Measurements from ENCODE around the gene OBP2A. TPM values are rescaled to one million over a fixed set of nuclear protein-coding genes. Genes with fewer than 3 reads are reported as not detected.
"Not testable (repeated sequence)": the region's sequence is repeated elsewhere in the genome, so short reads cannot be mapped to it uniquely, and the experiment has no call there.

The OBP2A gene
- total and polyA plus RNA-seq, 12 donors = not detected

DNA sequence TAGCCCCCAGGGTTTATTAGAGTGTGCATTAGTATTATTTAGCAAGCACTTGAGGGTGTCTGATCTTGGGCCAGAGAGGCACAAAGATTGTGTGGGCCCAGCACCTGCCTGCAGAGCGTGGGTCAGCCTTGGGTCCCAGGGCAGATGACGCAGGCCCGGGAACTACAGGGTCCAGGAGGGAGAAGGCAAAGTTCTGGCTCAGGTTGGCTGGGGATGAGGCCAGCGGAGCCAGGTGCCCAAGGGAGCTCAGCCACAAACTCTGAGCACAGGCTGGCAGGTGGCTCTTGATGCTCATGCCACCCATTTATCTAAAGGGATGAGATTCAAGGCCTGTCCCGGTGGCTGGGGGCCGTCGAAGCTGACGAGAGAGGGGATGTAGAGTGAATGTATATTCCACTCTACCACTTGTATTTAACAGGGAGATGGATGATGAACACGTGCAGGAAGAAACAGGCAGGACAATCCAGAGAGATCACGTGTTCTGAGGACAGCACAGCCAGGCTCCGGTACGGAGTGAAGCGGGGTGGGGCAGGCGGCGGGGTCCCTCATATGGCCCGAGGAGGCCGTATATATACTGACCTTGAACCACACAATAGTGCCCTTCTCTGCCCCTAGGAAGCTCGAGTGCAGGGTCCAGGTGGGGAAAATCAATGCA is 818 bp upstream of the OBP2A start:
- no peaks in the 10 kb centered on the region for H3K27me3 ChIP-seq
- no peak overlapping the region for H3K27ac ChIP-seq
- TF ChIP-seq, protein P1, sequence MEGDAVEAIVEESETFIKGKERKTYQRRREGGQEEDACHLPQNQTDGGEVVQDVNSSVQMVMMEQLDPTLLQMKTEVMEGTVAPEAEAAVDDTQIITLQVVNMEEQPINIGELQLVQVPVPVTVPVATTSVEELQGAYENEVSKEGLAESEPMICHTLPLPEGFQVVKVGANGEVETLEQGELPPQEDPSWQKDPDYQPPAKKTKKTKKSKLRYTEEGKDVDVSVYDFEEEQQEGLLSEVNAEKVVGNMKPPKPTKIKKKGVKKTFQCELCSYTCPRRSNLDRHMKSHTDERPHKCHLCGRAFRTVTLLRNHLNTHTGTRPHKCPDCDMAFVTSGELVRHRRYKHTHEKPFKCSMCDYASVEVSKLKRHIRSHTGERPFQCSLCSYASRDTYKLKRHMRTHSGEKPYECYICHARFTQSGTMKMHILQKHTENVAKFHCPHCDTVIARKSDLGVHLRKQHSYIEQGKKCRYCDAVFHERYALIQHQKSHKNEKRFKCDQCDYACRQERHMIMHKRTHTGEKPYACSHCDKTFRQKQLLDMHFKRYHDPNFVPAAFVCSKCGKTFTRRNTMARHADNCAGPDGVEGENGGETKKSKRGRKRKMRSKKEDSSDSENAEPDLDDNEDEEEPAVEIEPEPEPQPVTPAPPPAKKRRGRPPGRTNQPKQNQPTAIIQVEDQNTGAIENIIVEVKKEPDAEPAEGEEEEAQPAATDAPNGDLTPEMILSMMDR (IDR thresholded peaks at IDR 0.05) = no peak
- no peak for TF ChIP-seq POLR2A (IDR thresholded peaks at IDR 0.05)
- no peaks in the 10 kb centered on the region for H3K4me1 ChIP-seq (replicated peaks in 1 of 2)
- DNase-seq = no peak
- H3K9me3 ChIP-seq (replicated peaks in 1 of 3) = no peaks in the 10 kb centered on the region
- H3K36me3 ChIP-seq (replicated peaks in 1 of 2) = no peaks in the 10 kb centered on the region
- intact Hi-C loops (cut with DNase I) = loop anchor here in 1 of 2 donors (10.0 kb wide), 1 partner anchor 1900 kb away; no protein-coding TSS in a partner anchor
- H3K4me3 ChIP-seq = no peak overlapping the region
- WGBS, 4 donors = 78 to 88% (median 85%) methylated on average over 12 to 18 of the region's 18 CpGs

DNA sequence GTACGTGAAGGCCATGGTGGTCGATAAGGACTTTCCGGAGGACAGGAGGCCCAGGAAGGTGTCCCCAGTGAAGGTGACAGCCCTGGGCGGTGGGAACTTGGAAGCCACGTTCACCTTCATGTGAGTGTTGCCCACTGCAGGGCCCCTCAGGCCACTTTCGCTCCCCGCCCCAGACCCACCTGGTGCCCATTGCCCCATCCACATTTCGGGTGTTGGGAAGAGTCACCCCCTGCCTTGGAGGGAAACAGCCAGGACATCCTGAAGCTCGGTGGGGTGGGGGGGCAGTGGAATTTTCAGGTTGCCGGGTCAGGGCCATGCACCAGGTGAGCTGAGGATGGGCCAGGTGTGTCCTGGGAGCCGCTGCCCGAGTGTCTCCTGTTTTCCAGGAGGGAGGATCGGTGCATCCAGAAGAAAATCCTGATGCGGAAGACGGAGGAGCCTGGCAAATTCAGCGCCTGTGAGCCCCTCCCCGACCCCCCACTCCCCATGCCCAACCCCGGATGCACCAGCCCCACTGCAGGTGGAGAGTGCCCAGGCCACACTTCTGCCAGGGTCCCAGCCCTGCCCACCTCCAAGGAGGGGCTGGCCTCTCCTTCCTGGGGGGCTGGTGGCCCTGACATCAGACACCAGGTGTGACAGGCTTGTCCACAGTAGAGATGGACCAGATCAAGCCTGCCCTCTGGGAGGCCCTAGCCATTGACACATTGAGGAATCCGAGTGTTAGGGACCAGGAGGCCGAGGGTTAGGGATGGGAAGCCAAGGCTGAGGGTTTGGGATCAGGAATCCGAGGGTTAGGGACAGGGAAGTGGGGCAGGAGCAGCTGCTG is 1.1 kb downstream of the OBP2A start:
- WGBS, 4 donors = 87 to 89% (median 88%) methylated on average over 10 to 20 of the region's 21 CpGs
- not testable (repeated sequence) for H3K36me3 ChIP-seq (replicated peaks in 1 of 2); DNase-seq; H3K4me1 ChIP-seq (replicated peaks in 1 of 2); H3K27me3 ChIP-seq; H3K4me3 ChIP-seq; H3K27ac ChIP-seq; H3K9me3 ChIP-seq (replicated peaks in 1 of 3)
- intact Hi-C loops (cut with DNase I) = loop anchor here in 1 of 2 donors (10.0 kb wide), 1 partner anchor 1902 kb away; no protein-coding TSS in a partner anchor

DNA sequence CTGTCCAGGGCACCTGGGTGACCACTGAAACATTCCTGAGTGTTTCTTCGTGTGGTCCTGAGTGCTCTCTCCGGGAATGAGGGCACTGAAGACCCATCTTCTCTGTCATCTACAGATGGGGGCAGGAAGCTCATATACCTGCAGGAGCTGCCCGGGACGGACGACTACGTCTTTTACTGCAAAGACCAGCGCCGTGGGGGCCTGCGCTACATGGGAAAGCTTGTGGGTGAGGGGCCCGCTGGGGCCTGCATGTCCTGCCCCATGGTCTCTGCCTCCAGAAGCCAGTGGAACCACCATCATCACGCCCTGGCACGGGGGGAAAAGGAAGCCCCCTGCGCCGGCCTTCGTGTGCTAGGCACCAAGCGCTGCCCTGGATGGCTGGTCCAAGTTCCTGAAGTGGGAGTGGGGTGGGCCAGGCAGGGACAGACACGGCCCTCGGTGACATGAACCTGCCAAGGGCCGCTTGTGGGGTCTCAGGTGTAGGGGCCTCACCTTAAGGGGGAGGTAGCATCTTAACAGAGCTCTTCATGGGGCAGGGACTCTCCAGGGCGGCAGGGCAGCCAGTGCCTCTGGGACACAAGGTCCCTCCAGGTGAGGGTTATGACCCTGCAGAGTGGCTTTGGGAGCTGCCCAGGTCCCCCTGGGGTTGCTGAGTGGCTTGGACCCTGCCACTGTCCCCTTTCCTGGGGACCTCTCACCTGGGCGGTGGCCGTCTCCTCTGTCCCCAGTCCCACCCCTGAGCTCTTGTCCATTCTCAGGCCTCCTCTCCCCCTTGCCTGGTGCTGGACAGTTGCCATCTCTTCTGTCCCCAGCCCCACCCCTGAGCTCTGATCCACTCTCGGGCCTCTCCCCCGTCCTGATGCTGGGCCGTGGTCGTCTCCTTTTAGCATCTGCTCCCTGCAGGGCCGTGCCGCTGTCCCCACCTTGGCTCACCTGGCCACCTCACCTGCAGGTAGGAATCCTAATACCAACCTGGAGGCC is 2.1 kb downstream of the OBP2A start:
- H3K4me3 ChIP-seq = no peak overlapping the region
- no peaks in the 10 kb centered on the region for H3K9me3 ChIP-seq (replicated peaks in 1 of 3)
- intact Hi-C loops (cut with DNase I) = loop anchor here in 1 of 2 donors (10.0 kb wide), 1 partner anchor 1903 kb away; no protein-coding TSS in a partner anchor
- no peak overlapping the region for H3K27ac ChIP-seq
- no peaks in the 10 kb centered on the region for H3K36me3 ChIP-seq (replicated peaks in 1 of 2)
- TF ChIP-seq, protein P1 (IDR thresholded peaks at IDR 0.05) = no peak
- TF ChIP-seq POLR2A (IDR thresholded peaks at IDR 0.05) = no peak
- H3K4me1 ChIP-seq (replicated peaks in 1 of 2) = no peaks in the 10 kb centered on the region
- H3K27me3 ChIP-seq = no peaks in the 10 kb centered on the region
- DNase-seq = no peak
- WGBS, 4 donors = 81 to 93% (median 85%) methylated on average over 17 to 28 of the region's 28 CpGs

DNA sequence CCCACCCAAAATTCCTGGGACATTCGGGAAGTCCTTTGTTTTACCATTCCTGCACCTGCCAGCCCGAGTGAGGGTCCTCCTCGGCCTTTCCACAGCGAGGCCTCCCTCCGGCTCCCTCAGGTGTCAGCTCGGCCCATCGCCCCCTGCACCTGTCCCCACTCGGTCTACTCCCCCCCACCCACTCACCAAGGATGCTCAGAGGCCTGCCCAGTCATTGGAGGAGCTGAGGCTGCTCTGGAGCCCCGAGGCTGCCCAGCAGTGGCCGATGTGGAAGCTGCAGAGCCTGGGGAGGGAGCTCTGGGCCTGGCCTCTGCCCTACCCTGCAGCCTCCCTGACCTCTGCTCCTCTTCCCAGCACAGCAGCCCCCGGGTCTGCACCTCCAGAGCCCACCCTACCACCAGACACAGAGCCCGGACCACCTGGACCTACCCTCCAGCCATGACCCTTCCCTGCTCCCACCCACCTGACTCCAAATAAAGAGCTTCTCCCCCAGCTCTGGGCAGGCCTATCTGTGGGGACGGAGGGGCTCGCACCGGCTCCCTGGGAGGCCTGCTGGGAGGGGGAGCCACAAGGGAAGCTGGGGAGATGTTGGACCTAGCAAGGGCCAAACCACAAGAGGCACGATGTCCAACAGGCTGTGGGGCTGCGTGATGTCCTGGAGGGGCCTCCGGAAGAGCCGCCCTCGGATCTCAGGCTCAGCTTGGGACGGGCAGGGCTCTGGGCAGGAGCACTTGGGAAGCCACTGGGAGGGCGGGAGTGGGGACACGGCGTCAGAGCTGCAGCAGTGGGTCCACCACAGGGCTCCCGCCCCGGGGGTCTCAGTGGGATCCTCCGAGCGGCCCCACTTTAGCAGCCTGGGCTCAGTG is 3.8 kb downstream of the OBP2A start:
- H3K4me1 ChIP-seq (replicated peaks in 1 of 2); H3K36me3 ChIP-seq (replicated peaks in 1 of 2); H3K9me3 ChIP-seq (replicated peaks in 1 of 3); H3K27me3 ChIP-seq; H3K4me3 ChIP-seq; DNase-seq; H3K27ac ChIP-seq: not testable (repeated sequence)
- intact Hi-C loops (cut with DNase I) = loop anchor here in 1 of 2 donors (10.0 kb wide), 1 partner anchor 1905 kb away; no protein-coding TSS in a partner anchor
- 82 to 85% (median 85%) methylated on average over 9 to 28 of the region's 28 CpGs for WGBS, 4 donors

All from adrenal gland (tissue), 12 donors.